Tibial nerve (tissue), 4 donors: ENCODE measurements around the gene TMEM132C. TPM values are rescaled to one million over a fixed set of nuclear protein-coding genes. Genes with fewer than 3 reads are reported as not detected.

ENCODE experiments used
- DNase-seq, 2 donors: peaks; one replicate each; pipeline ENCODE4 v3.0.0-alpha.2; 2019; ENCODE audit warnings: low spot score in 2 of 2
- H3K27ac ChIP-seq, 4 donors: fragments of 200-600 bp; sonication (generic) in 3 of 4; one replicate each; pipeline ENCODE4 v1.5.1; 2017 to 2019; ENCODE audit warnings: mild to moderate bottlenecking in 1 of 4
- H3K27me3 ChIP-seq, 2 donors: fragments of 200-600 bp; sonication (generic) in 1 of 2; one replicate each; pipeline versions ENCODE4 v1.5.1 to v1.6.0; 2017 to 2019
- H3K36me3 ChIP-seq, 3 donors: fragments of 200-600 bp; sonication (generic); one replicate each; pipeline ENCODE4 v1.5.1; 2018 to 2019
- H3K4me1 ChIP-seq, 4 donors: fragments of 200-600 bp; sonication (generic) in 3 of 4; one replicate each; pipeline ENCODE4 v1.5.1; 2017 to 2019
- H3K4me3 ChIP-seq, 4 donors: fragments of 200-600 bp; sonication (generic) in 3 of 4; one replicate each; pipeline ENCODE4 v1.5.1; 2017 to 2019; ENCODE audit warnings: mild to moderate bottlenecking in 1 of 4, moderate library complexity in 1 of 4
- H3K9me3 ChIP-seq, 4 donors: fragments of 200-600 bp; sonication (generic) in 3 of 4; one replicate each; pipeline ENCODE4 v1.5.1; 2017 to 2019
- EP300 ChIP-seq, 2 donors: sonication (generic); formaldehyde crosslinking; IDR thresholded peaks; one replicate each; pipeline ENCODE4 v1.6.1; 2017; ENCODE audit warnings: antibody characterized with exemption in 2 of 2, mild to moderate bottlenecking in 1 of 2
- POLR2A ChIP-seq, 2 donors: fragments of 450-650 bp; IDR thresholded peaks; one replicate each; pipeline ENCODE4 v1.6.1; 2017; ENCODE audit warnings: antibody characterized with exemption in 2 of 2, mild to moderate bottlenecking in 2 of 2, moderate library complexity in 2 of 2
- WGBS, 2 donors: methylation state at CpG; one replicate each; pipeline ENCODE4 v1.1.5; 2018; 5-methylcytosine and 5-hydroxymethylcytosine counted together
- small RNA-seq: library from RNA; depleted of rRNA; stranded (forward); fragments of <200 nt; gene quantifications from one replicate; pipeline ENCODE3, GENCODE V24; 2016
- total RNA-seq, 4 donors: library from RNA; depleted of rRNA; stranded (reverse); fragments of >200 nt; gene quantifications; one replicate each; pipeline ENCODE4 v1.1.0, GENCODE V29; 2016
- TF ChIP-seq, protein P1 (sequence below), 5 experiments: fragments of 200-600 bp in 3 of 5; fragments of 450-650 bp in 2 of 5; sonication (generic) in 3 of 5; IDR thresholded peaks; one replicate each; pipeline ENCODE4 v1.5.1; 2016 to 2019; ENCODE audit warnings: antibody characterized with exemption in 5 of 5, mild to moderate bottlenecking in 3 of 5, moderate library complexity in 2 of 5

The TMEM132C gene
- total RNA-seq, 4 donors from 2014 or later: 8.2 to 17.4 (median 12.4) TPM

DNA sequence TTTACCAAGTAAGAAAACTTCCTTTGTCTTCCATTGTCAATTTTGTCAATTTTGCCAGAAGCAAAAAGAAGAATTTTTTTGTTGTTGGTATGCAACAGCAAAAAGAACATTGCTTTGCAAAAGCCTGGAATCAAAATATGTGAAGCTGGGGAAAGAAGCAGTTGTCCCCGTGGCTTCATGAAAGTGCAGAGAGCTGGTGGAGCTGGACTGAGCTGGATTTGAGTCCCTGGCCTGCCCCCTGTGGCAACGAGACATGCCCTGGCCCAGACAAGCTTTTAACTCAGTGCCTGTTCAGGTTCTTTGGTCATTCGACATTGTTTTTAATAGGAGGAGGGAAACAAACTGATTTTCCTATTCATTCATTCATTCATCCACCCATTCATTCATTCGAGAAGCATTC, 486.5 kb downstream of the TMEM132C start:
- TF ChIP-seq EP300 (IDR thresholded peaks at IDR 0.05) (no peak), POLR2A (IDR thresholded peaks at IDR 0.05) (no peak)
- TF ChIP-seq, protein P1, sequence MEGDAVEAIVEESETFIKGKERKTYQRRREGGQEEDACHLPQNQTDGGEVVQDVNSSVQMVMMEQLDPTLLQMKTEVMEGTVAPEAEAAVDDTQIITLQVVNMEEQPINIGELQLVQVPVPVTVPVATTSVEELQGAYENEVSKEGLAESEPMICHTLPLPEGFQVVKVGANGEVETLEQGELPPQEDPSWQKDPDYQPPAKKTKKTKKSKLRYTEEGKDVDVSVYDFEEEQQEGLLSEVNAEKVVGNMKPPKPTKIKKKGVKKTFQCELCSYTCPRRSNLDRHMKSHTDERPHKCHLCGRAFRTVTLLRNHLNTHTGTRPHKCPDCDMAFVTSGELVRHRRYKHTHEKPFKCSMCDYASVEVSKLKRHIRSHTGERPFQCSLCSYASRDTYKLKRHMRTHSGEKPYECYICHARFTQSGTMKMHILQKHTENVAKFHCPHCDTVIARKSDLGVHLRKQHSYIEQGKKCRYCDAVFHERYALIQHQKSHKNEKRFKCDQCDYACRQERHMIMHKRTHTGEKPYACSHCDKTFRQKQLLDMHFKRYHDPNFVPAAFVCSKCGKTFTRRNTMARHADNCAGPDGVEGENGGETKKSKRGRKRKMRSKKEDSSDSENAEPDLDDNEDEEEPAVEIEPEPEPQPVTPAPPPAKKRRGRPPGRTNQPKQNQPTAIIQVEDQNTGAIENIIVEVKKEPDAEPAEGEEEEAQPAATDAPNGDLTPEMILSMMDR (IDR thresholded peaks at IDR 0.05): no peak
- no peaks in the 10 kb centered on the region for H3K36me3 ChIP-seq
- WGBS, 2 donors: 38 to 45% methylated on average over 4 of the region's 4 CpGs
- H3K4me1 ChIP-seq: no peaks in the 10 kb centered on the region
- H3K27me3 ChIP-seq: no peaks in the 10 kb centered on the region
- DNase-seq: no peak
- H3K27ac ChIP-seq: no peak overlapping the region
- H3K9me3 ChIP-seq: peaks cover 0 to 6% (median 0%) of the 10 kb centered on the region in 4 donors
- H3K4me3 ChIP-seq: no peak overlapping the region

DNA sequence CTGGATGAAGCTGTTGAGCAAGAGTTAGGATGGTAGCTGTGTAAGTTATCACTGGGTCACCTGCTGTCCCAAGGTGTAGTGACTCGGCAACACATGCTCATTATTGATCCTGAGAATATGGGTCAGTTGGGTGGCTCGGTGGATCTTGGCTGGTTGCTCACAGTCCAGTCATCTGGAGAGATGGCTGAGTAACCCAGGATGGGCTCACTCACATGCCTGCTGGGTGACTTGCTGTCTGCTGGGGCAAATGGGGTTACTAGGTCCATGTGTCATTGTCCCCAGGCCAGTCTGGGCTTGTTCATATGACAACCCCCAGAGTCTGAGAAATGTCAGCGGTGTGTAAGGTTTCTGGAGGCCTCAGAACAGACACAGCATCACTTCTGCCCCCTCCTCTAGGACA, 487.3 kb downstream of the TMEM132C start:
- Histone ChIP-seq H3K36me3 (no peaks in the 10 kb centered on the region), H3K4me3 (no peak overlapping the region), H3K9me3 (peaks cover 0 to 6% (median 0%) of the 10 kb centered on the region in 4 donors), H3K4me1 (no peaks in the 10 kb centered on the region), H3K27ac (no peak overlapping the region), H3K27me3 (no peaks in the 10 kb centered on the region)
- no peak for TF ChIP-seq POLR2A (IDR thresholded peaks at IDR 0.05)
- TF ChIP-seq, protein P1 (IDR thresholded peaks at IDR 0.05): no peak
- TF ChIP-seq EP300 (IDR thresholded peaks at IDR 0.05): no peak
- 75 to 82% methylated on average over 3 of the region's 3 CpGs for WGBS, 2 donors
- no peak for DNase-seq

DNA sequence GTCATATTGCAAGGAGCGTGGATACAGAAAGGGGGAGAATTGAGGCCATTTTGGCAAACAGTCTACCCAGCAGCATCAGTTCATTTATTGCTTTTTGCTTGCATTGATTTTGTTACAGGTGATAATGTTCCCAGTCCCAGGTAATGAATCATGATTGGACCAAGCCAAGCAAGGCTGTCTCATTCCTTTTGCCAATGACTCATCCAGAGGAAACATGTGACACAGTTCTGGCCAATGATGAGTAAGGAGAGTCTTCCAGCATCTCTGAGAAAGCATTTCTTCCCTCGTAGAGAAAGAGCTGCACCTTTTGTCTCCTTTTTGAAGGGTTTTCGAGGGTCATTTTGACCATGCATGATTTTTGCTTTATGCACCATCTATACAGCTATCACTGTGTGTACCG, 488.6 kb downstream of the TMEM132C start:
- no peaks in the 10 kb centered on the region for H3K36me3 ChIP-seq
- no peaks in the 10 kb centered on the region for H3K27me3 ChIP-seq
- no peak overlapping the region for H3K4me3 ChIP-seq
- no peak overlapping the region for H3K27ac ChIP-seq
- no peak for TF ChIP-seq POLR2A (IDR thresholded peaks at IDR 0.05)
- DNase-seq: no peak
- WGBS, 2 donors: 76 to 83% methylated on average over 4 of the region's 4 CpGs
- no peaks in the 10 kb centered on the region for H3K4me1 ChIP-seq
- H3K9me3 ChIP-seq: peaks cover 0 to 6% (median 0%) of the 10 kb centered on the region in 4 donors

Small RNAs within 50 kb of the gene (small RNA-seq; reads per million reads assigned to genes)
- gene MIR3612: not detected
- not detected for gene MIR4419B
